SK-MEL-5 (cell line): ENCODE data around the gene CDH4. TPM values are rescaled to one million over a fixed set of nuclear protein-coding genes. Genes with fewer than 3 reads are reported as not detected.

Experiments
- DNase-seq: peaks from one replicate; pipeline ENCODE4 v3.0.0-alpha.2; 2016; ENCODE audit warnings: low read depth, low spot score
- in situ Hi-C: cut with HindIII; loops from 2 replicates; pipeline ENCODE4 v1.10.0; 2016; ENCODE audit warnings: low sequenced_read_pairs, high pct_unique_total_duplicates, low pct_unique_long_range_greater_than_20kb
- total RNA-seq: library from RNA; depleted of rRNA; stranded (reverse); fragments of >200 nt; shearing (Covaris generic); gene quantifications from 2 replicates; pipeline ENCODE4 v1.2.3, GENCODE V29; 2014

The CDH4 gene
- total RNA-seq, 1 experiment from 2014 or later: not detected

- DNase-seq: no peak
- in situ Hi-C loops: no loop called here
Measured at GRCh38 chr20:61646453-61646852, 394.4 kb downstream of the CDH4 start.

GRCh38 chr20:61646986-61647385, 394.9 kb downstream of the CDH4 start:
- no peak for DNase-seq
- in situ Hi-C loops: no loop called here

GRCh38 chr20:61647702-61648101, 395.6 kb downstream of the CDH4 start:
- no peak for DNase-seq
- in situ Hi-C loops: no loop called here

- DNase-seq: no peak
- in situ Hi-C loops: no loop called here
Measured at GRCh38 chr20:61649105-61649859, 397.2 kb downstream of the CDH4 start.

GRCh38 chr20:61649860-61650162, 397.8 kb downstream of the CDH4 start:
- no peak for DNase-seq
- in situ Hi-C loops: no loop called here

GRCh38 chr20:61650912-61651733, 399.1 kb downstream of the CDH4 start:
- DNase-seq: no peak
- in situ Hi-C loops: no loop called here

GRCh38 chr20:61652146-61652545, 400.1 kb downstream of the CDH4 start:
- in situ Hi-C loops: no loop called here
- DNase-seq: no peak

- no peak for DNase-seq
- in situ Hi-C loops: no loop called here
Measured at GRCh38 chr20:61654726-61655125, 402.7 kb downstream of the CDH4 start.

GRCh38 chr20:61655591-61655990, 403.5 kb downstream of the CDH4 start:
- in situ Hi-C loops: no loop called here
- no peak for DNase-seq

- in situ Hi-C loops: no loop called here
- DNase-seq: no peak
Measured at GRCh38 chr20:61656198-61656597, 404.1 kb downstream of the CDH4 start.

- no peak for DNase-seq
- in situ Hi-C loops: no loop called here
Measured at GRCh38 chr20:61657721-61658377, 405.8 kb downstream of the CDH4 start.

- in situ Hi-C loops: no loop called here
- no peak for DNase-seq
Measured at GRCh38 chr20:61658563-61658962, 406.5 kb downstream of the CDH4 start.

- no peak for DNase-seq
- in situ Hi-C loops: no loop called here
Measured at GRCh38 chr20:61659246-61659993, 407.4 kb downstream of the CDH4 start.

GRCh38 chr20:61659994-61660346, 407.9 kb downstream of the CDH4 start:
- DNase-seq: no peak
- in situ Hi-C loops: no loop called here

- in situ Hi-C loops: no loop called here
- no peak for DNase-seq
Measured at GRCh38 chr20:61660559-61660958, 408.5 kb downstream of the CDH4 start.

GRCh38 chr20:61661025-61661424, 409.0 kb downstream of the CDH4 start:
- in situ Hi-C loops: no loop called here
- no peak for DNase-seq

- in situ Hi-C loops: no loop called here
- DNase-seq: no peak
Measured at GRCh38 chr20:61661583-61661982, 409.5 kb downstream of the CDH4 start.
